GM19043 (cell line): Measurements from ENCODE around the gene RIMKLB.
"Not testable (repeated sequence)": the region's sequence is repeated elsewhere in the genome, so short reads cannot be mapped to it uniquely, and the experiment has no call there.

Experiments used
- ATAC-seq: cut with Tn5 transposase; IDR thresholded peaks from one replicate; pipeline ENCODE4 v1.9.1; 2021; ENCODE audit warnings: low read depth; ENCODE audit not compliant: unreplicated experiment

Gene RIMKLB

GRCh38 chr12:8770499-8770898, 72.7 kb downstream of the RIMKLB start:
- ATAC-seq: no peak

- no peak for ATAC-seq
These were observed 73.3 kb downstream of the RIMKLB start for GRCh38 chr12:8771072-8771471.

- no peak for ATAC-seq
These were observed 75.7 kb downstream of the RIMKLB start for GRCh38 chr12:8773461-8773860.

GRCh38 chr12:8779281-8779680, 81.5 kb downstream of the RIMKLB start:
- ATAC-seq: no peak

- no peak for ATAC-seq
These were observed 82.1 kb downstream of the RIMKLB start for GRCh38 chr12:8779862-8780261.

GRCh38 chr12:8780389-8780788, 82.6 kb downstream of the RIMKLB start:
- ATAC-seq: no peak

GRCh38 chr12:8781381-8782127, 83.8 kb downstream of the RIMKLB start:
- ATAC-seq: no peak

- ATAC-seq: no peak
These were observed 86.6 kb downstream of the RIMKLB start for GRCh38 chr12:8784290-8784888.

- no peak for ATAC-seq
These were observed 87.7 kb downstream of the RIMKLB start for GRCh38 chr12:8785499-8785898.

GRCh38 chr12:8787206-8787605, 89.4 kb downstream of the RIMKLB start:
- not testable (repeated sequence) for ATAC-seq

- ATAC-seq: not testable (repeated sequence)
These were observed 90.9 kb downstream of the RIMKLB start for GRCh38 chr12:8788706-8789105.

GRCh38 chr12:8789341-8790013, 91.7 kb downstream of the RIMKLB start:
- not testable (repeated sequence) for ATAC-seq

- ATAC-seq: not testable (repeated sequence)
These were observed 95.4 kb downstream of the RIMKLB start for GRCh38 chr12:8793226-8793625.

GRCh38 chr12:8794611-8795010, 96.8 kb downstream of the RIMKLB start:
- ATAC-seq: not testable (repeated sequence)

GRCh38 chr12:8796831-8797626, 99.2 kb downstream of the RIMKLB start:
- no peak for ATAC-seq

- ATAC-seq: not testable (repeated sequence)
These were observed 103.4 kb downstream of the RIMKLB start for GRCh38 chr12:8801213-8801612.

GRCh38 chr12:8804833-8805232, 107.0 kb downstream of the RIMKLB start:
- not testable (repeated sequence) for ATAC-seq

- ATAC-seq: not testable (repeated sequence)
These were observed 107.7 kb downstream of the RIMKLB start for GRCh38 chr12:8805487-8805886.

- ATAC-seq: not testable (repeated sequence)
These were observed 109.3 kb downstream of the RIMKLB start for GRCh38 chr12:8807084-8807483.

- ATAC-seq: not testable (repeated sequence)
These were observed 112.3 kb downstream of the RIMKLB start for GRCh38 chr12:8810112-8810511.
